Keratinocyte (primary cell): ENCODE data around the gene IRAK2.

Source experiments
- EZH2 ChIP-seq: IDR thresholded peaks from one replicate; pipeline ENCODE4 v1.6.1; 2012; ENCODE audit warnings: inconsistent platforms, mild to moderate bottlenecking, low read length, moderate library complexity
- TF ChIP-seq, protein P1 (sequence below), 3 experiments: IDR thresholded peaks in 1 of 3; conservative IDR thresholded peaks in 1 of 3; optimal IDR thresholded peaks in 1 of 3; 2 replicates in 2 of 3; 3 replicates in 1 of 3; pipeline versions ENCODE3 to v1.5.1; 2011; ENCODE audit warnings: low read length in 3 of 3, mild to moderate bottlenecking in 3 of 3, moderate library complexity in 2 of 3, control low read depth in 1 of 3, inconsistent platforms in 1 of 3; ENCODE audit not compliant: insufficient read depth in 2 of 3; ENCODE audit errors: extremely low read depth in 1 of 3

DNA sequence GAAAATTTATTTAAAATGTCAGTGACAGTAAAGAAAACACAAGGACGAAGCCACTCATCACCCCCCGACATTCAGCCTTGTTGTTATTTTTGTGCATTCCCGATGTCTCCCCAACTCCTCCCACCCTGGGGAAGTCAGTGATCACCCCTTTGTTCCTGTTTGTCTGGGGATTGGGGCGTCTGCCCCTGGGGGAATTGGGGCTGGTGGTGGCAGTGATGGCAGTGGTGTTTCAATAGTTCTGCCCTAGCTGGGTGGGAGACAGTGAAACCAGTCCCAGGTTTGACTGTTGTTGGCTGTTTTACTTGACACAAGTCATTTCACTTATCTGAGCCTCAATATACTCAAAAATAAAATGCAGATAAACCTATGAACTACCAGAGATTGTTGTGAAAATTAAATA is 33.5 kb downstream of the IRAK2 start:
- TF ChIP-seq EZH2, result no peak
- TF ChIP-seq, protein P1, sequence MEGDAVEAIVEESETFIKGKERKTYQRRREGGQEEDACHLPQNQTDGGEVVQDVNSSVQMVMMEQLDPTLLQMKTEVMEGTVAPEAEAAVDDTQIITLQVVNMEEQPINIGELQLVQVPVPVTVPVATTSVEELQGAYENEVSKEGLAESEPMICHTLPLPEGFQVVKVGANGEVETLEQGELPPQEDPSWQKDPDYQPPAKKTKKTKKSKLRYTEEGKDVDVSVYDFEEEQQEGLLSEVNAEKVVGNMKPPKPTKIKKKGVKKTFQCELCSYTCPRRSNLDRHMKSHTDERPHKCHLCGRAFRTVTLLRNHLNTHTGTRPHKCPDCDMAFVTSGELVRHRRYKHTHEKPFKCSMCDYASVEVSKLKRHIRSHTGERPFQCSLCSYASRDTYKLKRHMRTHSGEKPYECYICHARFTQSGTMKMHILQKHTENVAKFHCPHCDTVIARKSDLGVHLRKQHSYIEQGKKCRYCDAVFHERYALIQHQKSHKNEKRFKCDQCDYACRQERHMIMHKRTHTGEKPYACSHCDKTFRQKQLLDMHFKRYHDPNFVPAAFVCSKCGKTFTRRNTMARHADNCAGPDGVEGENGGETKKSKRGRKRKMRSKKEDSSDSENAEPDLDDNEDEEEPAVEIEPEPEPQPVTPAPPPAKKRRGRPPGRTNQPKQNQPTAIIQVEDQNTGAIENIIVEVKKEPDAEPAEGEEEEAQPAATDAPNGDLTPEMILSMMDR (optimal IDR thresholded peaks at IDR 0.05 in 1 of 3, IDR thresholded peaks at IDR 0.05 in 1 of 3, conservative IDR thresholded peaks at IDR 0.05 in 1 of 3; ENCODE audit: extremely low read depth in 1 of 3, insufficient read depth in 2 of 3, low read length in 3 of 3), result no peak
